ENCODE data around the gene CPA1.

Gene CPA1

GRCh38 chr7:130359276-130359857 lies 20.9 kb upstream of the CPA1 start:
- Histone ChIP-seq H3K9me3 (ENCODE audit: control insufficient read depth, insufficient read depth, low read length) (peaks cover 3% of the 10 kb centered on the region; the same call in 1 of the 2 replicates), H3K27me3 (ENCODE audit: control insufficient read depth, low read length) (peaks cover 4% of the 10 kb centered on the region), H3F3A (ENCODE audit: control insufficient read depth, insufficient read depth) (no peaks in the 10 kb centered on the region), H3K36me3 (ENCODE audit: control insufficient read depth, low read length) (no peaks in the 10 kb centered on the region), H3K4me1 (ENCODE audit: control insufficient read depth, low read length) (no peaks in the 10 kb centered on the region), H3K79me2 (ENCODE audit: control insufficient read depth, low read length) (no peaks in the 10 kb centered on the region), H3K27ac (ENCODE audit: low read depth, low read length) (no peak overlapping the region), H3K9me2 (replicated peaks; ENCODE audit: control insufficient read depth, low read length) (no peaks in the 10 kb centered on the region), H3K4me3 (ENCODE audit: low read length) (no peak overlapping the region), H4K20me1 (ENCODE audit: control insufficient read depth, insufficient read depth, low read depth, low read length) (no peaks in the 10 kb centered on the region), H3K4me2 (ENCODE audit: low read length) (no peak overlapping the region)
- TF ChIP-seq EZH2phosphoT487 (IDR thresholded peaks at IDR 0.05; ENCODE audit: borderline replicate concordance, low read length) (no peak), CTCF (IDR thresholded peaks at IDR 0.05; ENCODE audit: low read depth, low read length, poor library complexity, severe bottlenecking) (no peak)

GRCh38 chr7:130360518-130360917 lies 19.8 kb upstream of the CPA1 start:
- no peaks in the 10 kb centered on the region for H3K36me3 ChIP-seq (ENCODE audit: control insufficient read depth, low read length)
- no peaks in the 10 kb centered on the region for H3K79me2 ChIP-seq (ENCODE audit: control insufficient read depth, low read length)
- no peak overlapping the region for H3K4me2 ChIP-seq (ENCODE audit: low read length)
- H3K4me1 ChIP-seq (ENCODE audit: control insufficient read depth, low read length) = no peaks in the 10 kb centered on the region
- H3K27me3 ChIP-seq (ENCODE audit: control insufficient read depth, low read length) = peaks cover 4% of the 10 kb centered on the region
- H3K9me3 ChIP-seq (ENCODE audit: control insufficient read depth, insufficient read depth, low read length) = peaks cover 3% of the 10 kb centered on the region; the same call in 1 of the 2 replicates
- H3F3A ChIP-seq (ENCODE audit: control insufficient read depth, insufficient read depth) = no peaks in the 10 kb centered on the region
- H3K9me2 ChIP-seq (replicated peaks; ENCODE audit: control insufficient read depth, low read length) = no peaks in the 10 kb centered on the region
- no peak overlapping the region for H3K4me3 ChIP-seq (ENCODE audit: low read length)
- H3K27ac ChIP-seq (ENCODE audit: low read depth, low read length) = no peak overlapping the region
- H4K20me1 ChIP-seq (ENCODE audit: control insufficient read depth, insufficient read depth, low read depth, low read length) = no peaks in the 10 kb centered on the region
- no peak for TF ChIP-seq CTCF (IDR thresholded peaks at IDR 0.05; ENCODE audit: low read depth, low read length, poor library complexity, severe bottlenecking)
- TF ChIP-seq EZH2phosphoT487 (IDR thresholded peaks at IDR 0.05; ENCODE audit: borderline replicate concordance, low read length) = no peak

DNA sequence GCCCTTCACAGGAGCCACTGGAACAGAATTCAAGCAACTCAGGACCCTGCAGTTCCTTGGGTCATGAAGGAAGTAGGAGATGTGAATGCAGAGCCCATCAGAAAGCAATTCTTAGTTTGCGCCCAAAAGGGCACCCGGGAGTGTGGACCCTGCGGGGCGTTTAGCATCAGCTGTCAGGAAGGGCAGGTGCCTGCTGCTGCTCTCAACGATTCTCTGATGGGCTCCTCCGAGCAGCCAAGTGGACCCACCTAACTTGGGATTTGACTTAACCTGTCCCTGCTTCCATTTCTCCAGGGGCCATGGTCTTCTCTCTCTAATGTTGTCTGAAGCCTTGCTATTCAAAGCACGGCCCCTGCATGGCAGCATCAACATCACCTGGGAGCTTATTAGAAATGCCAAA lies 18.6 kb upstream of the CPA1 start:
- no peaks in the 10 kb centered on the region for H3K36me3 ChIP-seq (ENCODE audit: control insufficient read depth, low read length)
- no peaks in the 10 kb centered on the region for H3K4me1 ChIP-seq (ENCODE audit: control insufficient read depth, low read length)

More for the DNA sequence above, 18.6 kb upstream of the CPA1 start:
- Histone ChIP-seq H3K27ac (ENCODE audit: low read depth, low read length) (no peak overlapping the region), H3F3A (ENCODE audit: control insufficient read depth, insufficient read depth) (no peaks in the 10 kb centered on the region), H3K27me3 (ENCODE audit: control insufficient read depth, low read length) (peaks cover 4% of the 10 kb centered on the region), H3K4me2 (ENCODE audit: low read length) (no peak overlapping the region), H3K79me2 (ENCODE audit: control insufficient read depth, low read length) (no peaks in the 10 kb centered on the region), H3K9me3 (ENCODE audit: control insufficient read depth, insufficient read depth, low read length) (peaks cover 3% of the 10 kb centered on the region; the same call in 1 of the 2 replicates), H3K4me3 (ENCODE audit: low read length) (no peak overlapping the region), H3K9me2 (replicated peaks; ENCODE audit: control insufficient read depth, low read length) (no peaks in the 10 kb centered on the region), H4K20me1 (ENCODE audit: control insufficient read depth, insufficient read depth, low read depth, low read length) (no peaks in the 10 kb centered on the region)
- TF ChIP-seq EZH2phosphoT487 (IDR thresholded peaks at IDR 0.05; ENCODE audit: borderline replicate concordance, low read length) = no peak
- no peak for TF ChIP-seq CTCF (IDR thresholded peaks at IDR 0.05; ENCODE audit: low read depth, low read length, poor library complexity, severe bottlenecking)

Data from DOHH2 (cell line).